ENCODE results near the gene CYP4F2.
"Not testable (repeated sequence)": the region's sequence is repeated elsewhere in the genome, so short reads cannot be mapped to it uniquely, and the experiment has no call there.

Gene CYP4F2

GRCh38 chr19:15905026-15905425, 7.2 kb upstream of the CYP4F2 start:
- Histone ChIP-seq H4K20me1 (no peaks in the 10 kb centered on the region), H3K9me3 (replicated peaks in 1 of 11) (peaks cover 0 to 17% (median 0%) of the 10 kb centered on the region in 11 experiments; a peak in 9 of 22 replicates), H3K9ac (no peak overlapping the region), H3K27me3 (no peaks in the 10 kb centered on the region), H3K27ac (no peak overlapping the region), H3K4me3 (no peak overlapping the region), H3K4me1 (no peaks in the 10 kb centered on the region), H3K36me3 (no peaks in the 10 kb centered on the region), H3K4me2 (no peak overlapping the region)
- TF ChIP-seq Cebpa-rat (IDR thresholded peaks at IDR 0.05): no peak

- H3K36me3 ChIP-seq, H3K27ac ChIP-seq, H3K4me1 ChIP-seq, H4K20me1 ChIP-seq, H3K4me2 ChIP-seq, H3K27me3 ChIP-seq, H3K9ac ChIP-seq, H3K4me3 ChIP-seq: not testable (repeated sequence)
- H3K9me3 ChIP-seq (replicated peaks in 1 of 11): peaks cover 0 to 17% (median 0%) of the 10 kb centered on the region in 11 experiments; a peak in 9 of 22 replicates
Measured at GRCh38 chr19:15902898-15903297, 5.0 kb upstream of the CYP4F2 start.

- Histone ChIP-seq H3K27me3 (no peaks in the 10 kb centered on the region), H3K4me3 (no peak overlapping the region), H3K9me3 (replicated peaks in 1 of 11) (peaks cover 0 to 17% (median 0%) of the 10 kb centered on the region in 11 experiments; a peak in 9 of 22 replicates), H3K4me1 (no peaks in the 10 kb centered on the region), H3K27ac (no peak overlapping the region), H4K20me1 (no peaks in the 10 kb centered on the region), H3K9ac (no peak overlapping the region), H3K4me2 (no peak overlapping the region), H3K36me3 (no peaks in the 10 kb centered on the region)
- TF ChIP-seq Cebpa-rat (IDR thresholded peaks at IDR 0.05): no peak
Measured at GRCh38 chr19:15902254-15902653, 4.4 kb upstream of the CYP4F2 start.

- no peak overlapping the region for H3K4me3 ChIP-seq
- no peak overlapping the region for H3K27ac ChIP-seq
- TF ChIP-seq Cebpa-rat (IDR thresholded peaks at IDR 0.05): no peak
- H3K36me3 ChIP-seq: no peaks in the 10 kb centered on the region
- H3K27me3 ChIP-seq: no peaks in the 10 kb centered on the region
- H3K4me1 ChIP-seq: no peaks in the 10 kb centered on the region
- peaks cover 0 to 17% (median 0%) of the 10 kb centered on the region in 11 experiments; a peak in 8 of 22 replicates for H3K9me3 ChIP-seq (replicated peaks in 1 of 11)
- no peaks in the 10 kb centered on the region for H4K20me1 ChIP-seq
- no peak overlapping the region for H3K4me2 ChIP-seq
- no peak overlapping the region for H3K9ac ChIP-seq
Measured at GRCh38 chr19:15900504-15900903, 2.6 kb upstream of the CYP4F2 start.

GRCh38 chr19:15900032-15900431, 2.2 kb upstream of the CYP4F2 start:
- H3K4me3 ChIP-seq, H3K27ac ChIP-seq, H3K27me3 ChIP-seq, H3K9ac ChIP-seq, H3K36me3 ChIP-seq, H3K4me2 ChIP-seq, H3K4me1 ChIP-seq, H4K20me1 ChIP-seq: not testable (repeated sequence)
- peaks cover 0 to 12% (median 0%) of the 10 kb centered on the region in 11 experiments; a peak in 8 of 22 replicates for H3K9me3 ChIP-seq (replicated peaks in 1 of 11)

GRCh38 chr19:15899561-15899960, 1.7 kb upstream of the CYP4F2 start:
- H3K36me3 ChIP-seq; H3K4me1 ChIP-seq; H3K27me3 ChIP-seq; H4K20me1 ChIP-seq; H3K9ac ChIP-seq; H3K9me3 ChIP-seq (replicated peaks in 1 of 11); H3K4me2 ChIP-seq; H3K4me3 ChIP-seq; H3K27ac ChIP-seq: not testable (repeated sequence)

GRCh38 chr19:15897026-15897737, 692 bp downstream of the CYP4F2 start:
- TF ChIP-seq Cebpa-rat (IDR thresholded peaks at IDR 0.05): no peak
- H4K20me1 ChIP-seq: no peaks in the 10 kb centered on the region
- no peak overlapping the region for H3K4me3 ChIP-seq
- no peaks in the 10 kb centered on the region for H3K9me3 ChIP-seq (replicated peaks in 1 of 11)
- H3K4me2 ChIP-seq: no peak overlapping the region
- no peaks in the 10 kb centered on the region for H3K4me1 ChIP-seq
- no peaks in the 10 kb centered on the region for H3K27me3 ChIP-seq
- H3K27ac ChIP-seq: no peak overlapping the region
- no peaks in the 10 kb centered on the region for H3K36me3 ChIP-seq
- H3K9ac ChIP-seq: no peak overlapping the region

- no peak overlapping the region for H3K4me2 ChIP-seq
- H3K9ac ChIP-seq: no peak overlapping the region
- H3K36me3 ChIP-seq: no peaks in the 10 kb centered on the region
- TF ChIP-seq Cebpa-rat (IDR thresholded peaks at IDR 0.05): no peak
- H3K27ac ChIP-seq: no peak overlapping the region
- H3K27me3 ChIP-seq: no peaks in the 10 kb centered on the region
- no peaks in the 10 kb centered on the region for H3K4me1 ChIP-seq
- no peaks in the 10 kb centered on the region for H4K20me1 ChIP-seq
- H3K9me3 ChIP-seq (replicated peaks in 1 of 11): no peaks in the 10 kb centered on the region
- no peak overlapping the region for H3K4me3 ChIP-seq
Measured at GRCh38 chr19:15895876-15896430, 1.9 kb downstream of the CYP4F2 start.

GRCh38 chr19:15894359-15894758, 3.5 kb downstream of the CYP4F2 start:
- H3K27me3 ChIP-seq: no peaks in the 10 kb centered on the region
- no peak for TF ChIP-seq Cebpa-rat (IDR thresholded peaks at IDR 0.05)
- H3K4me3 ChIP-seq: no peak overlapping the region
- no peaks in the 10 kb centered on the region for H3K9me3 ChIP-seq (replicated peaks in 1 of 11)
- H3K4me2 ChIP-seq: no peak overlapping the region
- no peak overlapping the region for H3K27ac ChIP-seq
- no peak overlapping the region for H3K9ac ChIP-seq
- no peaks in the 10 kb centered on the region for H3K36me3 ChIP-seq
- H3K4me1 ChIP-seq: peaks cover 0 to 7% (median 0%) of the 10 kb centered on the region in 10 experiments; a peak in 7 of 20 replicates
- no peaks in the 10 kb centered on the region for H4K20me1 ChIP-seq

- Histone ChIP-seq H3K36me3 (no peaks in the 10 kb centered on the region), H3K9me3 (replicated peaks in 1 of 11) (no peaks in the 10 kb centered on the region), H3K4me3 (no peak overlapping the region), H3K9ac (no peak overlapping the region), H4K20me1 (no peaks in the 10 kb centered on the region), H3K27ac (no peak overlapping the region), H3K4me1 (peaks cover 0 to 7% (median 0%) of the 10 kb centered on the region in 10 experiments; a peak in 7 of 20 replicates), H3K27me3 (no peaks in the 10 kb centered on the region), H3K4me2 (no peak overlapping the region)
- no peak for TF ChIP-seq Cebpa-rat (IDR thresholded peaks at IDR 0.05)
Measured at GRCh38 chr19:15893477-15893876, 4.4 kb downstream of the CYP4F2 start.

Data from BLaER1 treated with 17β-estradiol and CSF1 and Interleukin-3, amounts not matched to agents 10 nM and 100 nM (cell line).